ENCODE results near the gene HNRNPD.
"Not testable (repeated sequence)": the region's sequence is repeated elsewhere in the genome, so short reads cannot be mapped to it uniquely, and the experiment has no call there.

Gene HNRNPD, protein sequence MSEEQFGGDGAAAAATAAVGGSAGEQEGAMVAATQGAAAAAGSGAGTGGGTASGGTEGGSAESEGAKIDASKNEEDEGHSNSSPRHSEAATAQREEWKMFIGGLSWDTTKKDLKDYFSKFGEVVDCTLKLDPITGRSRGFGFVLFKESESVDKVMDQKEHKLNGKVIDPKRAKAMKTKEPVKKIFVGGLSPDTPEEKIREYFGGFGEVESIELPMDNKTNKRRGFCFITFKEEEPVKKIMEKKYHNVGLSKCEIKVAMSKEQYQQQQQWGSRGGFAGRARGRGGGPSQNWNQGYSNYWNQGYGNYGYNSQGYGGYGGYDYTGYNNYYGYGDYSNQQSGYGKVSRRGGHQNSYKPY

DNA sequence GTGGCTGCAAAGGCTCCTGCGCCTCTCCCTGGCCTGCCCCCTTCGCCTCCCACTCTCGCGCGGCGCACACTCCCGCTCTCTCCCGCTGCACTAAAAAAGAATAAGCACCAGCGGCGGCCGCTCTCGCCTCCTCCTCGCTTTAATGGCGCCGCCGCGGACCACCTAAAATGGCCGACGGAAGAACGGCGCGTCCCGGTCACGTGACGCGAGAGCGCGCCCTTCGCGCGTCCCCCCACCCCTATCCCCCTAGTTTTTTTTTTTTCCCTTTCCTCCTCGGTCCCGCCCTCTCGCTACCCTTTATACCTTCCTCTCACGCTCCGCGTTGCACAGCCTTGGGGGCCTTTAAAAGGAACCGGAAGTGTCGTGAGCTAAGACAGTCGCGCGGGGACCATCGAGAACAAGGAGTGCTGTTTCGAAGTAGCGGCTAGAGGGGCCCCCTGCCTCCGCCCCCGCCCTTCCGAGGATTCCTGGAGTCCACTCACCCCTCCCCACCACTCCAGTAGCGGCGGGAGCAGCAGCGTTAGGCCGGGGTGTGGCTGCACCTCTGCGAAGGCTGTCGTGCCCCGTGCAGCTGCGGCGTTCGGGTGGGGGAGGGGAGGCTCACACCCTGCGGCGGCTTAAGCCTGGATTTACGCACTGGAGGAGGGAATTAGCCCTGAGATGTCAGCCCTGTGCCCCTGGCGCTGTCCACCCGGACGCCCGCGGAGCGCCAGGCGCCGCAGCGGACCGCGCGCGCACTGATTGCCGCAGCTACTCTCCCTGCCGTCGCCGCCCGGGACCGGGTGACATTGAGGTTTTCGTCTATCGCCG, at the start of gene HNRNPD:
TSS of gene HNRNPD (minus strand) at position 176 of the 810 bp plus-strand sequence. CDS start 313 bp downstream, outside the sequence.
- peak; percentile 97 for DNase-seq

DNA sequence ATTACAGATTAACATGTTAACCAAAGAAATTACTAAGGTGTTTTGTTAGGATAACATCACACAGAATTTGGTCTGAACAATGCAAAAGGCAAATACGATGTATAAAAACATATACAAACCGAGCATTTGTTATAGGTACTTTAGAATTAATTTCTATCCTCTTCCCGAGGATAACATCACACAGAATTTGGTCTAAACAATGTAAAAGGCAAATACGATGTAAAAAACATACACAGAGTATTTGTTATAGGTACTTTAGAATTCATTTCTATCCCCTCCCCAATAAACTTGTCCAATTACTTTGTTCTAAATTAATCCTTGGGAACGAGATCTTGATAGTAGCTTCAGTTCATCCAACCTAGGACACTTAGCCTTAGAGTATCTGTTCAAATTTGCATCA, 48.8 kb upstream of the HNRNPD start:
- DNase-seq = no peak

DNA sequence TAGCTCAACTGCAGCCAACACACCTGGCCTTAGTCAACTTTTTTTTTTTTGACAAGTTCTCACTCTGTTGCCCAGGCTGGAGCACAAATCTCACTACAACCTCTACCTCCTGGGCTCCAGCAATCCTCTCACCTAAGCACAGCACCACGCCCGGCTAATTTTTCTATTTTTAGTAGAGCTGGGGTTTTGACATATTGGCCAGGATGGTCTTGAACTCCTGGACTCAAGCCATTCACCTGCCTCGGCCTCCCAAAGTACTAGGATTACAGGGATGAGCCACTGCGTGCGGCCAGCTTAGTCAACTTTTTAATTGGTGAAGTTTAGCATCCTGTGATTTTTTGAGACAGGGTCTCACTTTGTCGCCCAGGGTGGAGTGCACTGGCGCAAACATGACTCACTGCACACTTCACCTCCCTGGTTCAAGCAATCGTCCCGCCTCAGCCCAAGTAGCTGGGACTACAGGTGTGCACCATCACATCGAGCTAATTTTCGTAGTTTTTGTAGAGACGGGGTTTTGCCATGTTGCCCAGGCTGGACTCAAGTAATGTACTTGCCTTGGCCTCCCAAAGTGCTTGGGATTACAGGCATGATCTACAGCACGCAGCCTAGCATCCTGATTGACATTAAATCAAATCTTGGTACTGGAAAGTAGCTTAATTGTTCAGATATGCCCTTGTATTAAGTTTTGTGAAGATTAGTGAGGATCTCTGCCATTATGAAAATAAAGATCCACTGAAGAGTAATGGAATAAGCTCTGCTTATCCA, 48.2 kb upstream of the HNRNPD start:
- no peak for DNase-seq

DNA sequence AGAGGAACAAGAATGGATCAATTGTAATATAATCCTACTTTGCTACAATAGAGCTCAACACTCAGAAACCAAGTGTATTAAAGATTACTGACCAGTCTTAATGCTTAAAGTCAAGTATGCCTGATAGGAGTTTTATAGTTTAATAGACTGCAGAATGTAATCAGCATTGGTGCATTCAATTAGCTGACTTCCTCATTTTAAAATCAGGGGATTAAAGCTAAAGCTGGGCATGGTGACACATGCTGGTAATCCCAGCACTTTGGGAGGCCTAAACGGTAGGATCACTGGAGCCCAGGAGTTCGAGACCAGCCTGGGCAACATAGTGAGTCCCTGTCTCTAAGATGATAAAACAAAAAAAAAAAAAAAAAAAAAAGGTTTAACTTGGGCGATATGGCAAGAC, 45.7 kb upstream of the HNRNPD start:
- no peak for DNase-seq

DNA sequence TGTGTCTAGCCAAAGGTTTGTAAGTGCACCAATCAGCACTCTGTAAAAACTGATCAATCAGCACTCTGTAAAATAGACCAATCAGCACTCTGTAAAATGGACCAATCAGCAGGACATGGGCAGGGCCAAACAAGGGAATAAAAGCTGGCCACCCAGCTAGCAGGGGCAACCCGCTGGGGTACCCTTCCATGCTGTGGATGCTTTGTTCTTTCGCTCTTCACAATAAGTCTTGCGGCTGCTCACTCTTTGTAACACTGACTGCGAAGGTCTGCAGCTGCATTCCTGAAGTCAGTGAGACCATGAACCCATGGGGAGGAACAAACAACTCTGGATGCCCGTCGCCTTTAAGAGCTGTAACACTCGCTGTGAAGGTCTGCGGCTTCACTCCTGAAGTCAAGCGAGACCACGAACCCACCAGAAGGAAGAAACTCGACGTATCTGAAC, 42.2 kb upstream of the HNRNPD start:
- DNase-seq = no peak

DNA sequence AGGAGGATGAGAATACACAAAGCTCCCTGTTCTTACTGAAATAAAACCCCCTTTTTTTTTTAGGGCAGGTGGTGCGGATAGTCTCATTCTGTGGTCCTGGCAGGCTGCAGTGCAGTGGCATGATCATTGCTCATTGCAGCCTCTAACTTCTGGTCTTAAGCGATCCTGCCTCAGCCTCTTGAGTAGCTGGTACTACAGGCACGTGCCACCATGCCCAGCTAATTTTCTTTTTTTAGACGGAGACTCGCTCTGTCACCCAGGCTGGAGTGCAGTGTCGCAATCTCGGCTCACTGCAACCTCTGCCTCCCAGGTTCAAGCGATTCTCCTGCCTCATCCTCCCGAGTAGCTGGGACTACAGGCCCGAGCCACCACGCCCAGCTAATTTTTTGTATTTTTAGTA, 41.3 kb upstream of the HNRNPD start:
- DNase-seq = not testable (repeated sequence)

DNA sequence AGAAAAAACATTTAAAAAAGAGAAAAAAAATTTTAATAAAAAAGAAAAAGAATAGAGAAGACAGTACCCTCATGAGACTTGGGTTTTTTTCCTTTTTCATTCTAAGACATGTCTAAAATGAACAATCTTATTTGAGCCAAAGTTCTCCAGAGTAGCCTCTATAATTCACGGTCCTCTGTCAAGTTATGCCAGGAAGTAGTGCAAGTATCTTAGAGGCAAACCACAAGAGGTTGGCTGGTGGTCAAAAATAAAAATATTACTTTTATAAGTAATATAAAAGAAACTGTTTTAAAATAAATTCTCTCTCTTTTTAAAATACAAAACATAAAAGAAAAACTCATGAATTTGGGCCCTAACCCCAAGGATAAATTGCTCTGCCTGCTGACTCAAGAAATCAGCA, 29.9 kb upstream of the HNRNPD start:
- no peak for DNase-seq

DNA sequence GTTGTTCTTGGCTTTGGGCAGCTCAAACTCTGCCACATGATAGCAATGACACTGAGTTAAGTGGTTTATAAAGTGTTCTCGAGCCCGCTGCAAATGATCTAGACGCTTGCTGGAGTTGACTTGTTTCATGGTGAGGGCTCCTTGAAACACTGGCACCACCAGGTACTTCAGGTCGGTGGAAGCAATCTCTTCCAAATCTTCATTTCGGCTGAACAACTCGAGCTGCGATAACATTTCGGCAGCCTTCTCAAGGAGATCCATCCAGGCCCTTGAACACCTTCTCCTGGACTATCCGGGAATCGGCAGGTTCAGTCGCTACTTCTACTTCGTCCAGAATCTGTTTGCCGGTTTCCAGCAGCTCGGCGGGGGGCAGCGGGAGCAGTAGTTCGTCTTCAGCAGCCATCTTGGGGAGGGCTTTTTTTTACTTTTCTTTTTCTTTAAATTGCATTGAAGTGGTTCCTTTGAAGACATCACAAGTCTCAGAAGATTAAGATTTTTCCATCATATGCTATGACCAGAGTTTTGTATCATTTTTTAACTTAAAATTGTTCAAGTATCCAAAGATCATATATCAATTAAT, 28.5 kb upstream of the HNRNPD start:
- DNase-seq = no peak

DNA sequence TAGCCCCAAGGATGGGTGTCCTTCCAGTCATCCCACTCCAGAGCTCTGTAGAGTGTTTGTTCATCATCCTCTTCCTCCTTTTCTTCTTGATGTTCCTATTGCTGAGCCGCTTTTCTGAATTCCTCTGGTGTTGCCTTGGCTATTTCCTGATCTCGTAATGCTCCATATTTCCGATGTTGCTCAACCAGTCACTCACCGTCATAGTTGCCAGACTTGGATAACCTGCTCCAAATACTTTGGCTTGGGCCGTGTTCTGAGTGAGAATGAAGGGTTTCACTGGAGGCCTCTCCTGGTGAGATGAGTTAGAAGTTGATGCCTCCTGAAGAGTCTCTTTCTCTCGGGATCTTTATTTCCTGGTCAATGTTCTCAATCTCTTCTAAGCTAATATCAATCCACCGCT, 27.8 kb upstream of the HNRNPD start:
- no peak for DNase-seq

DNA sequence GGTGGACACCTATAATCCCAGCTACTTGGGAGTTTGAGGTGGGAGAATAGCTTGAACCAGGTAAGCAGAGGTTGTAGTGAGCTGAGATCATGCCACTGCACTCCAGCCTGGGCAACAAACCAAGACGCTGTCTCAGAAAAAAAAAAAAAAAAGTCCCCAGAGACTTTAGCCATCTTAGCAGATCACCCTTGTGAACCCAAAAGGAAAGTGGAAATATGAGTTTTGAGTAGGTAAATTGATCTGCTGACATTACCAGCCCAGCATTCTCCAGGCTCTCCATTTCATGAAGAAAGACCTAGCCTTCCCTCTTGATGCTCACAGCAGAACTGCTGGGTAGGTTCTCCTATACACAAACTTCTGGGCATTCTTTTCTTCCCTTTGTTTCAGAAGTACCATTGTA, 24.5 kb upstream of the HNRNPD start:
- no peak for DNase-seq

DNA sequence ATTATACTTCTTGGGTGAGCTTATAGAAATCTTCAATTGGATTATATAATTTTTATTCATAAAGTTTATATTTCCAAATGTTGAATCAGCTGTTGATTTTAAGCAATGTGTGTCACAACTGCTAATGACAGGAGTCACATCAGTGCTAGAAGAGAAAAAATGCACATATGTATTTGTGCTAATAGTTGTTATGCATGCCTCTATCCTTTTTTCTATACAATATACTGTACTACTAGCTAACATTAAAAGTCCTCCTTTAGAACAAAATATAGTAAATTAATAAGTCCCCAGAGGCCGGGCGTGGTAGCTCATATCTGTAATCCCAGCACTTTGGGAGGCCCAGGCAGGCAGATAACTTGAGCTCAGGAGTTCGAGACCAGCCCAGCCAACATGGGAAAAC, 23.7 kb upstream of the HNRNPD start:
- DNase-seq = no peak

DNA sequence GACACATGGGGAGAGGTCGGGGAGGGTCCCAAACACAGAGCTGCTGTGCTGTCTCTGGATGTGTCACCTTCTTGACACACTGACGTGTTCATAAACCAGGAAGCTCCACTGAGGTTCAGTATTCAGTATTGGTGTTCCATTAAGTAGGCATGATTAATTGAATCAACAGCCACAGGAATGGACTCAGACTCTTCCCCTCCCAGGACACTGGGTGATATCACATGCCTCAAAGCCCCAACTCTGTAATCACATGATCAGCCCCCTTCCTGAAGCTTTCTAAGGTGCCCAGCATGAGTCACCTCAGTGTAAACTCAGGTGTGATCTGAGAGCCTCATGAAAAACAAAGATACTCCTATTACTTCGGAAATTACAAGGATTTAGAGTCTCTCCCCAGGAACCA, 21.1 kb upstream of the HNRNPD start:
- DNase-seq = no peak

DNA sequence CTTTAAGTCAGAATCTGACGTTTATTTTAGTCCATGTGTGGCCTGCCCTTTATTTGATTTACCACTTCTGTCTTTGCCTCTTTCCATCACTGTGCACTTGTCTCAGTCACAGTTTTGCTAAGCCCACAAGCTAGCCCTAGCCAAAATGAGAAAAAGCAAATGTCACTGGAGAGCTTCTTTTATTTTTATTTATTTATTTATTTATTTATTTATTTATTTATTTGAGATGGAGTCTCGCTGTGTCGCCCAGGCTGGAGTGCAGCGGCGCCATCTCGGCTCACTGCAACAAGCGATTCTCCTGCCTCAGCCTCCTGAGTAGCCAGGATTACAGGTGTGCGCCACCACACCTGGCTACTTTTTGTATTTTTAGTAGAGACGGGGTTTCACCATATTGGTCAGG, 16.3 kb upstream of the HNRNPD start:
- DNase-seq = not testable (repeated sequence)

DNA sequence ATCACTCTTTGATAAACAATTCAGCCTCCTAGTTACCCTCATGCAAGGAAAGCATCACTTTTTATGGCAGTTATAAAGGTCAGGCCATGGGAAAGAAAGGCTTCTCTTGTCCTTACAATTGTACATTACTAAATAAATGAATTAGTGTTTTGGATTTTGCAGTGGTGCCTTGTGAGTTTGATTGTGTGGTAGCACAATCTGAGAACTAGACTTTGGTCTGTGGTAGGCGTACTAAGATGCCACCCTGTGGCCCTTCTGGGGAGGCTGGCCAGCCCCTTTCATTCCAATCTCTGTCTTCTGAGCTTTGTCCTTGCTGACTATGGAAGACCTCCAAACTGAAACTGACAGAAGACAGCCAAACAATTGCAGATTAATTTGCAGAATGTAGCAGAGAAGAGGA, 14.6 kb upstream of the HNRNPD start:
- no peak for DNase-seq

DNA sequence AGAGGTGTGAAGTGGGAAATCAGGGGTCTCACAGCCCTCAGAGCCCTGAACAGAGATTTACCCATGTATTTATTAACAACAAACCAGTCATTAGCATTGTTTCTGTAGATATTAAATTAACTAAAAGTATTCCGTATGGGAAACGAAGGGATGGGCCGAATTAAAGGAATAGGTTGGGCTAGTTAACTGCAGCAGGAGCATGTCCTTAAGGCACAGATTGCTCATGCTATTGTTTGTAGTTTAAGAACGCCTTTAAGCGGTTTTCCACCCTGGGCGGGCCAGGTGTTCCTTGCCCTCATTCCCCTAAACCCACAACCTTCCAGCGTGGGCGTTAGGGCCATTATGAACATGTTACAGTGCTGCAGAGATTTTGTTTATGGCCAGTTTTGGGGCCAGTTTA, 12.5 kb upstream of the HNRNPD start:
- DNase-seq = not testable (repeated sequence)

DNA sequence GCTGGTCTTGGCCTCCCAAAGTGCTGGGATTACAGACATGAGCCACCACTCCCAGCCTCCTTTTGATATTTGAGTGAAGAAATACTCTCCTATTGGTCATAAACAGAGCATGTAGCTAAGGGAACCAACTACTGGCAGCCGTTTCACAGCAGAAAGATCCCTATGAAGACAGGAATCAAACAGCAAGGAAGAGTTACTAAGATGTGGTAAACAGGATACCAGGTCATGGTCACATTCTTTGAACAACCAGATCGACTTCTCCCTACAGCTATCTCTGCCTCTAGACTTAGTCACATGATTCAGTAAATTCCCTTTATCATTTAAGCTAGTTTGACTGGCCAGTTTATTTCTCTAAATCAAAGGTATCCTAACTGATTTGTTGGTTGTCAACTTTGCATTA, 9.0 kb upstream of the HNRNPD start:
- DNase-seq = no peak

DNA sequence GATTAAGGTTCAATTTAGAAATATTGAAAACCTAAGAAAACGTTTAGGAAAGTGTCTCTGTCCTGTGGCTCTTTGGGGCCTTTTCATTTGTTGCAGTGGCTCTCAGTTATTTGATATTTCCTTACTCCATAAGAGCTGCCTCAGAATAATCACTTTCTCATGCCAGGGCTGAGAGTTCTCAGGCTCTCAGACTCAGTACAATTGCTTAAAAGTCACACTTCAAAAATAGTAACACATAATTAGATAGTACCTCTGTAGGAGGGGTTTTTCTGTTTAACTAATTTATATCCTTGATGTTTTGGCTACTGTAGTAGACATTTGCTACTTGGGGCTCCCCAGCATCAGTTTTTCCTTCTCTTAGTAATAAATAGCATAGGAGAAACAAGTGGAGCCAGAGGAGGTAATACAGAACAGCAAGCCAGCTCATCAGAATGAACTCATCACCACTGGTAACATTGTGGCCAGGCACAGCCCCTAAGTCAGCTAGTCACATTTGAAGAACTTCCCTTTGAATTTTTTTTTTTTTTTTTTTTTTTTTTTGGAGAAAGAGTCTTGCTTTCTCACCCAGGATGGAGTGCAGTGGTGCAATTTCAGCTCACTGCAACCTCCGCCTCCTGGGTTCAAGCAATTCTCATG, 8.0 kb upstream of the HNRNPD start:
- DNase-seq = no peak

DNA sequence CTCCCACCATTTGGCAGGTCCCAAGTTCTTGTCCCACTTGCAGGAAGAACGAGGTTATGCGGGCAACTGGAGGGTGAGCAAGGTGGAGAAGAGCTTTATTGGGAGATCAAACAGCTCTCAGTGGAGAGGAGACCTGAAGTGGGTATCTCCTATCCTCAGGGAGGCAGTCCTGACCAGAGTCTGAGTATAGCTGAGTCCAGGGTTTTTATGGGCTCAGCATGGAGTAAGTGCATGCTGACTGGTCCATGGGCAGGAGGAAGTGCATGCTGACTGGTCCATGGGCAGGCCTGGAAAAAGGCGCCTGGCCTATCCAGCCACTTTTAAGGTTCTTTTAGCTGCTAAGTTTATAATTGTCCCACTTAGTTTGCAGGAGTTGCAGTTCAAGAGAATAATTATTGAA, 7.4 kb upstream of the HNRNPD start:
- no peak for DNase-seq

DNA sequence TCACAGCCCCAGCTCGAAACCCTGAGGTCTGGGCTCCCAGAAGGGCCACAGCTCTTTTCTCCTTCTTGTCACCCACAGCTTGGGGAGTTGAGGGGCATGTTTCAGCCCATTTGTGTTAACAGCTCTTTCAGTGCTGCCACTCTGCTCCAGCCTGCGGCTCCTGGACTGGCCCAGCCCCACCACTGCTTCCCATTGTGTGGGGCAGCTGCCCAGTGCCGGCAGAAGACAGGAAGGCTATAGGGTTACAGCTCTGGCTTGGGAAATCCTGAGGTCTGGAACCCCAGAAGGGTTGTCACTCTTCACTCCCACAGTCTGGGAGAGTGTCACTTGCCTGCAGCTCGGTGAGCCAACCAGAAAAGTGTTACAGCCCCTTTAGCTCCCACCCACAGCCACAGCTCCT, 7.0 kb upstream of the HNRNPD start:
- no peak for DNase-seq

DNA sequence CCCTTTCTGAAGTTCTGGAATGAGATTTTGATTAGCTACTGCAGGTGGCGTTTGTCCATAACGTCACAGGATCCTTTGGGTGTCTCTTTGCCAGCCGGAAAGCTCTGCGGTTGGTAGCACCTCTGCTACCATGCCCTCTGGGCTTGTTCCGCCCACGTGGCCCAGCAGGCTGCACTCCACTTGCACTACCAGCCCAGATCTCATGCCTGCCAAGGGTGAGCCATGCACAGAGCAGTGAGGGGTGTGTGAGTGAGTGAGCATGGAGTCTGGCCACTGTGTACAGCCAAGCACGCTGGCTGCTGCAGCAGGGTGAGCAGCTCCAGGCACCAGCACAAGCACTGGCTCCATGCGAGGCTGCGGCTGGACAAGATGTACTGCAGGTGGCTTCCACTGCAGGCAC, 6.6 kb upstream of the HNRNPD start:
- DNase-seq = no peak

DNA sequence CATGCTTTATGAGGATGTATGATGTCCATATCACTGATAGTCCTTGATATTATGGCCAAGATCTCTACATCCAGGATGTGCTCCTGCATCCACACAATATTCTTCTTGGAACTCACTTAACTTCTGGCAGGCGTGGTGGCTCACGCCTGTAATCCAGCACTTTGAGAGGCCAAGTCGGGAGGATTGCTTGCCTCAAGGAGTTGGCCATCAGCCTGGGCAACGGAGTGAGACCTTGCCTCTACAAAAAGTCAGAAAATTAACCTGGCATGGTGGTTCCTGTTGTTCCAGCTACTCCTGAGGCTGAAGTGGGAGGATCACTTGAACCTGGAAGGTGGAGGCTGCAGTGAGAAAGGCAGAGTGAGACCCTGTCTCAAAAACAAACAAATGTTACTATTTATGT, 2.3 kb upstream of the HNRNPD start:
- no peak for DNase-seq

DNA sequence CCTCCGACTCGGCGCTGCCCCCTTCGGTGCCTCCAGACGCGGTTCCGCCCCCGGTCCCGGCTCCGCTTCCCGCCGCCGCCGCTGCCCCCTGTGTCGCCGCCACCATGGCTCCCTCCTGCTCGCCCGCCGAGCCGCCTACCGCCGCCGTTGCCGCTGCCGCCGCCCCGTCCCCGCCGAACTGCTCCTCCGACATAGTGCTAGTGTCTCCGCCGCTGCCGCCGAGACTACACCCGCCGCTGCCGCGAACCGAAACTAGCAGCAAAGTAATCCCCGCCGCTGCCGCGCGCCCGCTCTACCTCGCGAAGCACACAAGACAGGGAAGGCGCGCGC, 340 bp downstream of the HNRNPD start:
- DNase-seq = no peak

Data from HCEC 1CT (cell line).